Medulla oblongata (tissue), 1 donor: Measurements from ENCODE around the gene FSD2.

Experiments used
- DNase-seq: peaks from one replicate; pipeline ENCODE4 v3.0.0-alpha.2; 2015; ENCODE audit errors: extremely low spot score

The FSD2 gene

GRCh38 chr15:82805994-82806406, at the start of gene FSD2:
Gene FSD2, minus strand, starts transcription at chr15:82806069. Its CDS starts 18,679 bp downstream, at chr15:82787390.
- peak; percentile 41 for DNase-seq

GRCh38 chr15:82854554-82854953, 48.7 kb upstream of the FSD2 start:
- DNase-seq, result no peak

GRCh38 chr15:82852941-82853561, 47.2 kb upstream of the FSD2 start:
- no peak for DNase-seq

- DNase-seq, result no peak
Observed at GRCh38 chr15:82851981-82852511, 46.2 kb upstream of the FSD2 start.

GRCh38 chr15:82851306-82851850, 45.5 kb upstream of the FSD2 start:
- DNase-seq, result no peak

- DNase-seq, result no peak
Observed at GRCh38 chr15:82850731-82851130, 44.9 kb upstream of the FSD2 start.

GRCh38 chr15:82849556-82850512, 44.0 kb upstream of the FSD2 start:
- peak; percentile 83 for DNase-seq

- DNase-seq, result no peak
Observed at GRCh38 chr15:82848241-82848993, 42.5 kb upstream of the FSD2 start.

GRCh38 chr15:82847703-82848102, 41.8 kb upstream of the FSD2 start:
- DNase-seq, result no peak

- DNase-seq, result no peak
Observed at GRCh38 chr15:82846621-82847020, 40.8 kb upstream of the FSD2 start.

- no peak for DNase-seq
Observed at GRCh38 chr15:82845686-82846085, 39.8 kb upstream of the FSD2 start.

GRCh38 chr15:82843566-82843965, 37.7 kb upstream of the FSD2 start:
- DNase-seq, result no peak

- no peak for DNase-seq
Observed at GRCh38 chr15:82840166-82840565, 34.3 kb upstream of the FSD2 start.

GRCh38 chr15:82839136-82839535, 33.3 kb upstream of the FSD2 start:
- no peak for DNase-seq

- DNase-seq, result no peak
Observed at GRCh38 chr15:82838096-82838735, 32.3 kb upstream of the FSD2 start.

GRCh38 chr15:82835391-82835917, 29.6 kb upstream of the FSD2 start:
- DNase-seq, result no peak

GRCh38 chr15:82833362-82833682, 27.5 kb upstream of the FSD2 start:
- DNase-seq, result no peak

GRCh38 chr15:82832601-82833361, 26.9 kb upstream of the FSD2 start:
- no peak for DNase-seq

- no peak for DNase-seq
Observed at GRCh38 chr15:82831894-82832600, 26.2 kb upstream of the FSD2 start.
